ENCODE measurements around the gene HSPA14.
"Not testable (repeated sequence)": the region's sequence is repeated elsewhere in the genome, so short reads cannot be mapped to it uniquely, and the experiment has no call there.

HSPA14 gene

GRCh38 chr10:14859043-14859442, 20.9 kb downstream of the HSPA14 start:
- no peaks in the 10 kb centered on the region for H3K27me3 Mint-ChIP-seq
- H3K27ac Mint-ChIP-seq, result no peak overlapping the region
- no peak for ATAC-seq

GRCh38 chr10:14859775-14860174, 21.7 kb downstream of the HSPA14 start:
- no peak overlapping the region for H3K27ac Mint-ChIP-seq
- peaks cover 6% of the 10 kb centered on the region for H3K4me1 Mint-ChIP-seq
- no peak for ATAC-seq

More at GRCh38 chr10:14859043-14859442, 20.9 kb downstream of the HSPA14 start:
- no peak overlapping the region for H3K4me3 Mint-ChIP-seq
- no peaks in the 10 kb centered on the region for H3K9me3 Mint-ChIP-seq
- peaks cover 6% of the 10 kb centered on the region for H3K4me1 Mint-ChIP-seq
- H3K36me3 Mint-ChIP-seq, result peaks cover 57% of the 10 kb centered on the region

GRCh38 chr10:14860791-14861190, 22.7 kb downstream of the HSPA14 start:
- Mint-ChIP-seq H3K9me3 (no peaks in the 10 kb centered on the region), H3K4me3 (no peak overlapping the region), H3K36me3 (peaks cover 55% of the 10 kb centered on the region), H3K4me1 (peaks cover 6% of the 10 kb centered on the region), H3K27me3 (no peaks in the 10 kb centered on the region), H3K27ac (peak overlapping the region; percentile 31)
- no peak for ATAC-seq

More at GRCh38 chr10:14859775-14860174, 21.7 kb downstream of the HSPA14 start:
- H3K4me3 Mint-ChIP-seq, result no peak overlapping the region
- H3K36me3 Mint-ChIP-seq, result peaks cover 56% of the 10 kb centered on the region
- no peaks in the 10 kb centered on the region for H3K9me3 Mint-ChIP-seq
- no peaks in the 10 kb centered on the region for H3K27me3 Mint-ChIP-seq

GRCh38 chr10:14864466-14864865, 26.4 kb downstream of the HSPA14 start:
- H3K4me3 Mint-ChIP-seq, H3K9me3 Mint-ChIP-seq, H3K27ac Mint-ChIP-seq, ATAC-seq, H3K27me3 Mint-ChIP-seq, H3K4me1 Mint-ChIP-seq: not testable (repeated sequence)
- H3K36me3 Mint-ChIP-seq, result peaks cover 40% of the 10 kb centered on the region

- H3K27ac Mint-ChIP-seq, H3K9me3 Mint-ChIP-seq, H3K27me3 Mint-ChIP-seq, H3K4me1 Mint-ChIP-seq, ATAC-seq, H3K4me3 Mint-ChIP-seq: not testable (repeated sequence)
- peaks cover 43% of the 10 kb centered on the region for H3K36me3 Mint-ChIP-seq
Measured at GRCh38 chr10:14864871-14865270, 26.8 kb downstream of the HSPA14 start.

- ATAC-seq, result no peak
- H3K4me1 Mint-ChIP-seq, result peaks cover 23% of the 10 kb centered on the region
- no peak overlapping the region for H3K4me3 Mint-ChIP-seq
- H3K27ac Mint-ChIP-seq, result no peak overlapping the region
- H3K27me3 Mint-ChIP-seq, result no peaks in the 10 kb centered on the region
- no peaks in the 10 kb centered on the region for H3K9me3 Mint-ChIP-seq
- peaks cover 13% of the 10 kb centered on the region for H3K36me3 Mint-ChIP-seq
Measured at GRCh38 chr10:14873090-14873760, 35.1 kb downstream of the HSPA14 start.

GRCh38 chr10:14875941-14876340, 37.8 kb downstream of the HSPA14 start:
- Mint-ChIP-seq H3K9me3 (no peaks in the 10 kb centered on the region), H3K4me3 (no peak overlapping the region), H3K27me3 (no peaks in the 10 kb centered on the region), H3K4me1 (peaks cover 35% of the 10 kb centered on the region), H3K36me3 (no peaks in the 10 kb centered on the region), H3K27ac (no peak overlapping the region)
- no peak for ATAC-seq

- peak overlapping the region; percentile 92 for H3K4me3 Mint-ChIP-seq
- peaks cover under 1% of the 10 kb centered on the region for H3K36me3 Mint-ChIP-seq
- no peak for ATAC-seq
- H3K9me3 Mint-ChIP-seq, result no peaks in the 10 kb centered on the region
- no peaks in the 10 kb centered on the region for H3K27me3 Mint-ChIP-seq
- H3K27ac Mint-ChIP-seq, result peak overlapping the region; percentile 21
- peaks cover 35% of the 10 kb centered on the region for H3K4me1 Mint-ChIP-seq
Measured at GRCh38 chr10:14876764-14877163, 38.7 kb downstream of the HSPA14 start.

GRCh38 chr10:14878266-14879123, 40.4 kb downstream of the HSPA14 start, which contains the start of gene SUV39H2:
TSS of gene SUV39H2 (plus strand) at chr10:14878866. CDS start at chr10:14878889, 23 bp downstream.
- peak within 1 kb of the TSS; percentile 90 for H3K27ac Mint-ChIP-seq
- peak within 1 kb of the TSS; percentile 92 for H3K4me3 Mint-ChIP-seq
- peaks cover 8% of the 10 kb centered on the region for H3K36me3 Mint-ChIP-seq
- H3K4me1 Mint-ChIP-seq, result peaks cover 35% of the 10 kb centered on the region
- peak; percentile 99 for ATAC-seq
- no peaks in the 10 kb centered on the region for H3K9me3 Mint-ChIP-seq
- no peaks in the 10 kb centered on the region for H3K27me3 Mint-ChIP-seq

- peak; percentile 6 for ATAC-seq
- H3K9me3 Mint-ChIP-seq, result no peaks in the 10 kb centered on the region
- H3K4me3 Mint-ChIP-seq, result peak overlapping the region; percentile 92
- H3K36me3 Mint-ChIP-seq, result peaks cover 8% of the 10 kb centered on the region
- no peaks in the 10 kb centered on the region for H3K27me3 Mint-ChIP-seq
- H3K27ac Mint-ChIP-seq, result peak overlapping the region; percentile 90
- peaks cover 35% of the 10 kb centered on the region for H3K4me1 Mint-ChIP-seq
Measured at GRCh38 chr10:14879124-14879927, 41.2 kb downstream of the HSPA14 start.

- peaks cover 35% of the 10 kb centered on the region for H3K4me1 Mint-ChIP-seq
- H3K9me3 Mint-ChIP-seq, result no peaks in the 10 kb centered on the region
- no peak for ATAC-seq
- H3K27me3 Mint-ChIP-seq, result no peaks in the 10 kb centered on the region
- peak overlapping the region; percentile 90 for H3K27ac Mint-ChIP-seq
- H3K4me3 Mint-ChIP-seq, result peak overlapping the region; percentile 92
- peaks cover 8% of the 10 kb centered on the region for H3K36me3 Mint-ChIP-seq
Measured at GRCh38 chr10:14879928-14880193, 41.8 kb downstream of the HSPA14 start.

- Mint-ChIP-seq H3K4me1 (peaks cover 35% of the 10 kb centered on the region), H3K36me3 (peaks cover 8% of the 10 kb centered on the region), H3K9me3 (no peaks in the 10 kb centered on the region), H3K27ac (no peak overlapping the region), H3K27me3 (no peaks in the 10 kb centered on the region), H3K4me3 (peak overlapping the region; percentile 92)
- no peak for ATAC-seq
Measured at GRCh38 chr10:14880229-14880628, 42.1 kb downstream of the HSPA14 start.

- Mint-ChIP-seq H3K4me1 (peaks cover 11% of the 10 kb centered on the region), H3K27ac (no peak overlapping the region), H3K36me3 (peaks cover 8% of the 10 kb centered on the region), H3K9me3 (no peaks in the 10 kb centered on the region), H3K4me3 (no peak overlapping the region), H3K27me3 (no peaks in the 10 kb centered on the region)
- no peak for ATAC-seq
Measured at GRCh38 chr10:14884082-14884481, 46.0 kb downstream of the HSPA14 start.

- Mint-ChIP-seq H3K36me3 (no peaks in the 10 kb centered on the region), H3K4me3 (peak overlapping the region; percentile 20), H3K4me1 (peaks cover 6% of the 10 kb centered on the region), H3K9me3 (no peaks in the 10 kb centered on the region), H3K27me3 (no peaks in the 10 kb centered on the region), H3K27ac (no peak overlapping the region)
- no peak for ATAC-seq
Measured at GRCh38 chr10:14889318-14889717, 51.2 kb downstream of the HSPA14 start.

- Mint-ChIP-seq H3K27me3 (no peaks in the 10 kb centered on the region), H3K9me3 (no peaks in the 10 kb centered on the region), H3K4me3 (no peak overlapping the region), H3K4me1 (peaks cover 6% of the 10 kb centered on the region), H3K27ac (no peak overlapping the region), H3K36me3 (no peaks in the 10 kb centered on the region)
- ATAC-seq, result no peak
Measured at GRCh38 chr10:14891151-14891550, 53.0 kb downstream of the HSPA14 start.

Data from stimulated activated memory B cell treated with anti-CD40 and anti-IgM and Interleukin-4, amounts not matched to agents 10 μg/mL and 1 μg/mL and 100 μg/mL, for 72 hours (primary cell).